Coronary artery (tissue), 2 donors: ENCODE measurements around the gene EPB41L2.
A peak's percentile ranks its signal among the peaks of the same experiment; 100 is the strongest.

Source experiments
- DNase-seq: peaks from one replicate; pipeline ENCODE4 v3.0.0-alpha.2; 2017; ENCODE audit warnings: low spot score
- H3K27ac ChIP-seq, 2 donors: fragments of 200-600 bp; sonication (generic); one replicate each; pipeline ENCODE4 v1.5.1; 2016 to 2019
- H3K4me3 ChIP-seq: fragments of 200-600 bp; sonication (generic); 2 replicates; pipeline ENCODE4 v1.5.1; 2016; ENCODE audit warnings: mild to moderate bottlenecking, moderate library complexity
- TF ChIP-seq, protein P1 (sequence below): fragments of 200-600 bp; sonication (generic); IDR thresholded peaks from one replicate; pipeline ENCODE4 v1.5.1; 2019; ENCODE audit warnings: antibody characterized with exemption

Gene EPB41L2

DNA sequence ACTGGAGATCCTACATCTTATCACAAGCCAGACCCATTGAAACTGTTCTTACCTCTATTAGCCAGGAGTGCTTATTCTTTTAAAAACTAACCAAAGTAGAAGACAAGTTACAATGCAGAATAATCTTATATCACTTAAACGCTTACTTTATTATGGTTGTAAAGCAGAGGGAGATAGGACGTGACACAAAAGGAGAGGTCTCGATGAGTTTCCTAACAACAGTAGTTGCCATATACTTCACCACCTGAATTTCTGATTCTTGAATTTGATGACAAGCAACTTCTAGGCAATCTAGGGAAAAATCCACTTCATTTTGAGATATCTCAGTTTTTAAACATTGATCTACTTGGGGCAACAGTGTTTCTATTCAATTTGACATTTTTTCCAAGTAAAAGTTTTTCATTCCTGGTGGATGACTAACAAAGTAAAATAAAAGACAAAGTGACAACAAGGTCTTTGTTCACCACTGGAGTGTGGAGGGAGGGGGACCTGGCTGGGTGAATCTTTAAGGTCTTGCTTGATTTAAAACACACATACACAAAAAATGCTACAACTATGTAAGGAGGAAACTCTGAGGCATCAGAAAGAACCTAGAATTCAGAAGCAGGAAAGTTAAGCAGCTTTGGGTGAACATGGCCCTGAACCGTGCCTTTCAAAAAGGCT is 125.0 kb downstream of the EPB41L2 start:
- H3K4me3 ChIP-seq, result no peak overlapping the region
- H3K27ac ChIP-seq, result no peak overlapping the region
- no peak for DNase-seq
- TF ChIP-seq, protein P1, sequence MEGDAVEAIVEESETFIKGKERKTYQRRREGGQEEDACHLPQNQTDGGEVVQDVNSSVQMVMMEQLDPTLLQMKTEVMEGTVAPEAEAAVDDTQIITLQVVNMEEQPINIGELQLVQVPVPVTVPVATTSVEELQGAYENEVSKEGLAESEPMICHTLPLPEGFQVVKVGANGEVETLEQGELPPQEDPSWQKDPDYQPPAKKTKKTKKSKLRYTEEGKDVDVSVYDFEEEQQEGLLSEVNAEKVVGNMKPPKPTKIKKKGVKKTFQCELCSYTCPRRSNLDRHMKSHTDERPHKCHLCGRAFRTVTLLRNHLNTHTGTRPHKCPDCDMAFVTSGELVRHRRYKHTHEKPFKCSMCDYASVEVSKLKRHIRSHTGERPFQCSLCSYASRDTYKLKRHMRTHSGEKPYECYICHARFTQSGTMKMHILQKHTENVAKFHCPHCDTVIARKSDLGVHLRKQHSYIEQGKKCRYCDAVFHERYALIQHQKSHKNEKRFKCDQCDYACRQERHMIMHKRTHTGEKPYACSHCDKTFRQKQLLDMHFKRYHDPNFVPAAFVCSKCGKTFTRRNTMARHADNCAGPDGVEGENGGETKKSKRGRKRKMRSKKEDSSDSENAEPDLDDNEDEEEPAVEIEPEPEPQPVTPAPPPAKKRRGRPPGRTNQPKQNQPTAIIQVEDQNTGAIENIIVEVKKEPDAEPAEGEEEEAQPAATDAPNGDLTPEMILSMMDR, result no peak

DNA sequence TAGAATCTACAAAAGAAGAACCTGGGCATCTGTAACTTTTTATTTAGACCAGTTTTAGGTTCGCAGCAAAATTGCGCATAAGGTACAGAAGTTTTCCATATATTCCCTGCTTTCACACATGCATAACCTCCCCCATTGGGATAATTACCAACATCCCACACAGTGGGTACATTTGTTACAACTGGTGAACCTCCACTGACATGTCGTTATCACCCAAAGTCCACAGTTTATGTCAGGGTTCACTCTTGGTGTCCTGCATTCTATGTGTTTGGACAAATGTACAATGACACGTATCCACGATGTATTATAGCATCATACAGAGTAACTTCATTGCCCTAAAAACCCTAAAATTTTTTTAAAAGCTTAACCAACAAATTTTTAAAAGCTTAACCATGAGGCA is 126.1 kb downstream of the EPB41L2 start:
- TF ChIP-seq, protein P1, result no peak
- H3K27ac ChIP-seq, result no peak overlapping the region
- no peak overlapping the region for H3K4me3 ChIP-seq
- DNase-seq, result no peak

DNA sequence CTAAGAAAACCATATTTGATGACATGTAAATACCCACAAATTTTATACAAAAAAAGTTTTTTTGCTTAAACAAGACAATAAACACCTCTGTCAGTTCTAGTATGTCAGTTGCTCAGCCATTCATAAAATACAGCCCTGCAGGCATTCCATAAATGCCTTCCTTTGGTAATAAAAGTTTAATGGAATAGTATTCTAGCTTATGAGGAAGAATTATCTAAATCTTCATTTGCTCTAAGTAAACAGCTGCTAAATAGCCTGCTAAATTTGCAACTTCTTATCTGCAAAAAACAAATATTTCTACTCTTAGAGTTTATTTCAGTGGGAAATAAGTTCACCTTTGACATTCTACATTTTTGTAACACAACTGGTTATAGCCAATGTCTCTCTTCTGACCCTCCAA is 127.1 kb downstream of the EPB41L2 start:
- TF ChIP-seq, protein P1, result no peak
- Histone ChIP-seq H3K4me3 (no peak overlapping the region), H3K27ac (no peak overlapping the region)
- DNase-seq, result no peak

DNA sequence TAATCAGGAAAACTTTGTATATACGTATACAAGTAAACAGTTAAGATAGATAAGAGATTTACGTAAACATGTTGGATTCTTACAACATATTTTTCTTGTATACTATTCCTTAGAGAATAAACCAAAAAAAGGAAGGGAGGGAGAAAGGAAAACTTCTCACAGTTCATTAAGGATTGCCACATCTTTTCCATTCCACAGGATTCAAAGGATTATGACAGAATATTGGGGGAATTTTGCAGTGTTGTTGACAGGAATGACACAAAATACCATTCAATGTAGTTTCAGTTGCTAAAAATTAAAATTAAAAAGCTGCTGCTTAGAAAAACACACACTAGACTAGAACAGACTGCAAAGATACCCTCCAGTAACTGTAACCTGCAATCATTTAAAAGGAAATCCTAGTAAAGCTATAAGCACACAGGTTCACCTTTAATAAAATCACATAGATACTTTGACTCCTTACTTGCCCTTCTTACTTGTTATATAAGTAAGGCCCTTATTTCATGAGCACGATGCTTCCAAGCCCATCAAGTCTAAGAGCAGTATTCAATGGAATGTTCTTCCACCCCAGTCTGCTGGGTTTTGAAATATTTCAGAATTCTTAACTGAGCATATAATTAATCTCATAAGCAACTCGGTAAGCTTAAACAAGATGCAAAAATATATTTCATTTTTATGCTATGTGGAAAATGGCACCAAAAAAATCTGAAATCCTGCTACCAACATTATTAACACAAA is 128.0 kb downstream of the EPB41L2 start:
- TF ChIP-seq, protein P1, result no peak
- peak overlapping the region in 1 of 2 donors; percentile 59 for H3K27ac ChIP-seq
- no peak overlapping the region for H3K4me3 ChIP-seq
- no peak for DNase-seq

DNA sequence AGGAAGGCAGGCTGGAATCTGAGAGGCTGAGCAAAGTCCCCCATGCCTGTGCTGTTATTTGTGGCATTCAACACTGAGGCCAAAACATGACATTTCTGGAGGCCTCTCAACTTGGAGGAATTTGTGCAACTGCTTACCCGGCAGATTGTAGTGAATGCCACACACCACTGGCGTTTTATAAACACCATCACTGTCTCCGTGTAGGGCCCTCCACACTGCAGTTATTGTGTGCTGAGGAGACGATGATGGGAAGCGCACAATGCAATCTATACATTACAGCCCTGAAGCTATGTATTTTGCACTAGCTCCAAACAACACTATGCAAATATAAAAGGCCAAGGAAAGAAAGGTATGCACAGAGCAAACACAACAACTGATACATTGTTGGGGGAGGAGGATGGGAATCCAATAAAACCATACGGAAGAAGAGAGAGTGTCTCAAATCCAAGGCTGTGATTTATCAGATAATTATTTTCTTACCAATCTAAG is 129.3 kb downstream of the EPB41L2 start:
- DNase-seq, result no peak
- Histone ChIP-seq H3K4me3 (peak overlapping the region; percentile 29), H3K27ac (peak overlapping the region in 1 of 2 donors; percentile 10)
- TF ChIP-seq, protein P1, result no peak

DNA sequence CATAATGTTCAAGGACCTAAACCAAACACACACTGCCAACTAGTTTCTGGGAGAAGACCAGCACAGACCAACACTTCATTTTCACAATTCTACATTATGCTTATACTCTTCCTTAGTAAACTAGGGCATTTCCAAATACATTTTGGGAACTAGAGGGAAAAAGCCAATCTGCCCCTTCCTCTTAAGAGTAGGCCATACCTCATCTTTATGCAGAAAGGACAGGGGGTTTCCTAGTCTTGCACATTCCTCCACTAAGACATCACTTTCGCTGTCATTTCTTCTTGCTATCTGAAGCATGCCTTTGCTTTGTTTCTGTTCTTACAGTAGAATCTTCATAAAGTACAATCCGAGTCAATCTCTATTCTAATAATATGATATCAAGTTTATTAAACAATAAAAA is 130.1 kb downstream of the EPB41L2 start:
- Histone ChIP-seq H3K27ac (peak overlapping the region in 1 of 2 donors; percentile 61), H3K4me3 (no peak overlapping the region)
- TF ChIP-seq, protein P1, result no peak
- no peak for DNase-seq
